Calu3 (cell line): ENCODE results near the gene PLA2R1. TPM values are rescaled to one million over a fixed set of nuclear protein-coding genes. Genes with fewer than 3 reads are reported as not detected.
"Not testable (repeated sequence)": the region's sequence is repeated elsewhere in the genome, so short reads cannot be mapped to it uniquely, and the experiment has no call there.

Source experiments
- BruUV-seq: library from RNA; stranded (reverse); fragments of 400-500 nt; replicated peaks from 2 replicates; lab custom pipeline; 2021; lab: Mats Ljungman, UMichigan
- CTCF ChIA-PET: fragments of 300-600 bp; sonication (Branson Sonifier 250); formaldehyde crosslinking; loops from one replicate; lab custom pipeline; 2022; ENCODE audit warnings: antibody characterized with exemption; lab: Charles Lee
- DNase-seq: peaks from one replicate; pipeline ENCODE4 v3.0.0; 2022
- H3K27ac Mint-ChIP-seq: one replicate; pipeline ENCODE4 v1.8.0; 2022; ENCODE audit warnings: mixed read lengths; ENCODE audit not compliant: unreplicated experiment
- H3K27me3 Mint-ChIP-seq: one replicate; pipeline ENCODE4 v1.8.0; 2022; ENCODE audit warnings: mixed read lengths; ENCODE audit not compliant: unreplicated experiment
- H3K36me3 Mint-ChIP-seq: one replicate; pipeline ENCODE4 v1.8.0; 2022; ENCODE audit warnings: mild to moderate bottlenecking, moderate library complexity, mixed read lengths; ENCODE audit not compliant: insufficient read depth, unreplicated experiment
- H3K4me1 Mint-ChIP-seq: one replicate; pipeline ENCODE4 v1.8.0; 2022; ENCODE audit warnings: mild to moderate bottlenecking, low read depth, mixed read lengths; ENCODE audit not compliant: unreplicated experiment
- H3K4me3 Mint-ChIP-seq: one replicate; pipeline ENCODE4 v1.8.0; 2022; ENCODE audit warnings: mild to moderate bottlenecking, low read depth, moderate library complexity, mixed read lengths; ENCODE audit not compliant: unreplicated experiment
- H3K9me3 Mint-ChIP-seq: one replicate; pipeline ENCODE4 v1.8.0; 2022; ENCODE audit warnings: low read depth, mixed read lengths; ENCODE audit not compliant: unreplicated experiment
- intact Hi-C: fragments of 100-400 bp; cut with micrococcal nuclease; formaldehyde crosslinking; loops from one replicate; pipeline ENCODE4 v1.10.0; 2022; ENCODE audit not compliant: unreplicated experiment
- total RNA-seq: library from RNA; stranded (reverse); gene quantifications from 2 replicates; pipeline ENCODE4 v1.2.3, GENCODE V29; 2022
- TF ChIP-seq, protein P1 (sequence below): fragments of 200-600 bp; IDR thresholded peaks from one replicate; pipeline ENCODE4 v1.8.0; 2022; ENCODE audit warnings: antibody characterized with exemption; ENCODE audit not compliant: unreplicated experiment

Gene PLA2R1
- total RNA-seq, 1 experiment from 2014 or later: 5.8 TPM

DNA sequence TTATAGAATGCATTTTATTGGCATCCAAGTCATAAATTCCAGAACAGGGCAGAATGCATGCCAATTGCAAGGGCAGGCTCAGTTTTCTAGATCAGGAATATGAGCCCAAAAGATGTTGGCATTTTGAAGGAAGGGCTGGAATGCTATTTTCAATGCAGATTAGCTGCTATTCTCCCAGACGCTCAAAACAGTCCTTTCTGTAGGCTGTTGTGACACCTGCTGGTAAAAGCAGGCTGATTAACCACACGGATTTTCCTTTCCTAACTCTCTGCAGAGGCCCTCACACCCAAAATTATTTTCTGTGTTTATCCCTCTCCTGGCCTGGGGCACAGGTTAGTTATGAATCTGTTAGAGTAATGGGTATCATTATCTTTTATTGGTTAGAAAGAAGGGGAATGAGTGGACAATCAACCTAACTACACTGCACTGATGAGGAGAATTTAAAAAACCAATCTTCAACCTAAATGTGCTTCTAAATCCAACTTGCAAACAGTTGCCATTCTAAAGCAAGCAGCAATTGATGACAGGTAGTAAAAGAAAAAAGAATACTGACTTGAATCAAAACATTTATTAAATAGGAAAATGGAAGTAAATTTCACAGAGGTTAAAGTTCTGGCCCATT lies 94.0 kb downstream of the PLA2R1 start:
- Mint-ChIP-seq H3K4me3 (no peak overlapping the region), H3K36me3 (no peaks in the 10 kb centered on the region), H3K4me1 (no peaks in the 10 kb centered on the region), H3K27me3 (no peaks in the 10 kb centered on the region), H3K27ac (no peak overlapping the region), H3K9me3 (no peaks in the 10 kb centered on the region)
- BruUV-seq: no TSS peak
- intact Hi-C loops: loop anchor here (10.0 kb wide), 1 partner anchor 164 kb away; no protein-coding TSS in a partner anchor
- TF ChIP-seq, protein P1, sequence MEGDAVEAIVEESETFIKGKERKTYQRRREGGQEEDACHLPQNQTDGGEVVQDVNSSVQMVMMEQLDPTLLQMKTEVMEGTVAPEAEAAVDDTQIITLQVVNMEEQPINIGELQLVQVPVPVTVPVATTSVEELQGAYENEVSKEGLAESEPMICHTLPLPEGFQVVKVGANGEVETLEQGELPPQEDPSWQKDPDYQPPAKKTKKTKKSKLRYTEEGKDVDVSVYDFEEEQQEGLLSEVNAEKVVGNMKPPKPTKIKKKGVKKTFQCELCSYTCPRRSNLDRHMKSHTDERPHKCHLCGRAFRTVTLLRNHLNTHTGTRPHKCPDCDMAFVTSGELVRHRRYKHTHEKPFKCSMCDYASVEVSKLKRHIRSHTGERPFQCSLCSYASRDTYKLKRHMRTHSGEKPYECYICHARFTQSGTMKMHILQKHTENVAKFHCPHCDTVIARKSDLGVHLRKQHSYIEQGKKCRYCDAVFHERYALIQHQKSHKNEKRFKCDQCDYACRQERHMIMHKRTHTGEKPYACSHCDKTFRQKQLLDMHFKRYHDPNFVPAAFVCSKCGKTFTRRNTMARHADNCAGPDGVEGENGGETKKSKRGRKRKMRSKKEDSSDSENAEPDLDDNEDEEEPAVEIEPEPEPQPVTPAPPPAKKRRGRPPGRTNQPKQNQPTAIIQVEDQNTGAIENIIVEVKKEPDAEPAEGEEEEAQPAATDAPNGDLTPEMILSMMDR: peak; percentile 35
- peak; percentile 36 for DNase-seq
- CTCF ChIA-PET: interaction anchor here (0.6 to 1.2 kb wide), 3 partner anchors 47 to 633 kb away, joined by 3 to 5 read pairs (median 3); no protein-coding TSS in a partner anchor

DNA sequence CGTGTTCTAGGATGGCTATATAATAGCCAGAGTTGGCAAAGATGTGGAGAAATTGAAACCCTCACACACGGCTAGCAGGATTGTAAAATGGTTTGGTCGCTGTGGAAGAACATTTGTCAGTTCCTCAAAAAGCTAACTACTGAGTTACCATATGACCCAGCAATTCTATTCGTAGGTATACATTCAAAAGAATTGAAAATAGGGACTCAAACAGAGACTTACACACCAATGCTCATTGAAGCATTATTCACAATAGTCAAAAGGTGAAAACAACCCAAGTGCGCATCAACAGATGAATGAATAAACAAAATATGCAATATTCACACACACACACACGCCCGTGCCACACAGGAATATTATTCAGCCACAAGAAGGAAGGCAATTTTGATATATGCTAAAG lies 98.7 kb downstream of the PLA2R1 start:
- H3K4me3 Mint-ChIP-seq: no peak overlapping the region
- intact Hi-C loops: loop anchor here (10.0 kb wide), 1 partner anchor 159 kb away; no protein-coding TSS in a partner anchor
- DNase-seq: no peak
- BruUV-seq: no TSS peak
- peaks cover 26% of the 10 kb centered on the region for H3K4me1 Mint-ChIP-seq
- TF ChIP-seq, protein P1: no peak
- no peaks in the 10 kb centered on the region for H3K36me3 Mint-ChIP-seq
- no peaks in the 10 kb centered on the region for H3K9me3 Mint-ChIP-seq
- H3K27me3 Mint-ChIP-seq: no peaks in the 10 kb centered on the region
- no peak overlapping the region for H3K27ac Mint-ChIP-seq
- CTCF ChIA-PET: no interaction called here

DNA sequence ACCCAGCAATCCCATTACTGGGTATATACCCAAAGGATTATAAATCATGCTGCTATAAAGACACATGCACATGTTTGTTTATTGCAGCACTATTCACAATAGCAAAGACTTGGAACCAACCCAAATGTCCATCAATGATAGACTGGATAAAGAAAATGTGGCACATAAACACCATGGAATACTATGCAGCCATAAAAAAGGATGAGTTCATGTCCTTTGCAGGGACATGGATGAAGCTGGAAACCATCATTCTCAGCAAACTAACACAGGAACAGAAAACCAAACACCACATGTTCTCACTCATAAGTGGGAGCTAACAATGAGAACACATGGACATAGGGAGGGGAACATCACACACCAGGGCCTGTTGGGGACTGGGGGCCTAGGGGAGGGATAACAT lies 99.9 kb downstream of the PLA2R1 start:
- H3K36me3 Mint-ChIP-seq, H3K4me3 Mint-ChIP-seq, BruUV-seq, DNase-seq, H3K9me3 Mint-ChIP-seq, CTCF ChIA-PET, H3K27ac Mint-ChIP-seq, H3K27me3 Mint-ChIP-seq: not testable (repeated sequence)
- intact Hi-C loops: loop anchor here (10.0 kb wide), 1 partner anchor 158 kb away; no protein-coding TSS in a partner anchor
- peaks cover 26% of the 10 kb centered on the region for H3K4me1 Mint-ChIP-seq

- CTCF ChIA-PET: no interaction called here
- peaks cover 26% of the 10 kb centered on the region for H3K4me1 Mint-ChIP-seq
- H3K36me3 Mint-ChIP-seq: no peaks in the 10 kb centered on the region
- BruUV-seq: no TSS peak
- intact Hi-C loops: loop anchor here (10.0 kb wide), 1 partner anchor 157 kb away; no protein-coding TSS in a partner anchor
- no peak overlapping the region for H3K4me3 Mint-ChIP-seq
- H3K27ac Mint-ChIP-seq: peak overlapping the region; percentile 74
- no peaks in the 10 kb centered on the region for H3K27me3 Mint-ChIP-seq
- TF ChIP-seq, protein P1: no peak
- H3K9me3 Mint-ChIP-seq: no peaks in the 10 kb centered on the region
- DNase-seq: no peak
Observed at GRCh38 chr2:159961451-159961850, 101.0 kb downstream of the PLA2R1 start.

GRCh38 chr2:159961037-159961436 lies 101.4 kb downstream of the PLA2R1 start:
- BruUV-seq: no TSS peak

More at GRCh38 chr2:159961037-159961436, 101.4 kb downstream of the PLA2R1 start:
- Mint-ChIP-seq H3K27ac (peak overlapping the region; percentile 74), H3K9me3 (no peaks in the 10 kb centered on the region), H3K36me3 (no peaks in the 10 kb centered on the region), H3K27me3 (no peaks in the 10 kb centered on the region), H3K4me1 (peaks cover 26% of the 10 kb centered on the region), H3K4me3 (no peak overlapping the region)
- TF ChIP-seq, protein P1: no peak
- DNase-seq: no peak
- CTCF ChIA-PET: no interaction called here
- intact Hi-C loops: loop anchor here (10.0 kb wide), 1 partner anchor 156 kb away; no protein-coding TSS in a partner anchor
